Activated CD8-positive, alpha-beta memory T cell treated with anti-CD3 and anti-CD28 coated beads, Interleukin-2, amount 50 U/mL, for 1 hour (primary cell): Measurements from ENCODE around the gene RC3H2.
"Not testable (repeated sequence)": the region's sequence is repeated elsewhere in the genome, so short reads cannot be mapped to it uniquely, and the experiment has no call there.

Experiments
- DNase-seq: peaks from one replicate; pipeline ENCODE4 v3.0.0-alpha.2; 2020; ENCODE audit errors: extremely low read depth

Gene RC3H2

DNA sequence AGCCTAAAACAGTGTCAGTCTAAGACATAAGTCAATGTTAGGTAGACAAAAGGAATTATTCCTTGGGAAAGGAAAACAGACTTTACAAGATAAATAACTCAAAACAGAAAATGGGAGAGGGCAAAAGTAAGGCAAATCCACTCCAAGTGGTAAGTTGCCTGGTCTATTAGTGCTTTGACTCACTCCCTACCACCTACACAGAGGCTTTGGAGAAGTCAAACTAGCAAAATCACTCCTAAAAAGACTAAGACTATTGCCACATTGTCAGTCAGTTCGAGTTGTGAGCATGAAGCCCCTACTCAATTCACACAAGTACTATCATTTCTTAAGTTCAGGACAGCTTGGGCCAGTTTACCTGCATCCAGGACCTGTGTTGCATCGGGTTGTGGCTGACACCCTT lies 13.2 kb upstream of the RC3H2 start:
- no peak for DNase-seq

DNA sequence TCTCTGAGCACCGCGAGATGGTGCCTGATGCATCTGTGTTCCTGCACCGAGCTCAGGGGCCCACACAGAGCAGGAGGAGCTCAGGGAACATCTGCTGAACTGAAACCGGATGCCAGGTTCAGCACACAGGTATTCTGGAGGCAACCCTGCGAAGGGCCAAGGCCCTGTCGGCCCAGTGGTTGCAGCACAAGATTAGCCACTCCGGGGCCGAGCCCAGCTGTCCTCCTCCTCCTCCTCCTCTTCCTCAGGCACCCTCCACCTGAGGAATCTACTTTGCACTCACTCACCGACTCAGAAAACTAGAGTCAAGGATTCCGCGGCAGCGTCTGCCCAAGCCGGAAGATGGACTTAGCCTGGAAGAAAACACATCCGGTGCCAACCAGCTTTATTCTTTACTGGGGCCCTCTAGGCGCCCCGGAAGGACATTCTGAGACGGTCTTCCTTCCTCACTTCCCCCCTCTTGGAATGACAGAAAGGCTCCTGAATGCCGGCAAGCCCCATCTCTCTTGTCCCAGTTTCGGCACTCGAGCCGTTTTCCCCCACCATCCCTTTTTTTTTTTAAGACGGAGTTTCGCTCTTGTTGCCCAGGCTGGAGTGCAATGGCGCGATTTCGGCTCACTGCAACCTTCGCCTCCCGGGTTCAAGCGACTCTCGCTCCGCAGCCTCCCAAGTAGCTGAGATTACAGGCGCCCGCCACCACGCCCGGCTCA lies 8.0 kb upstream of the RC3H2 start, which contains the start of gene ZBTB6:
TSS of gene ZBTB6 (minus strand) at position 360 of the 710 bp plus-strand sequence. CDS start 1,251 bp downstream, outside the sequence.
- DNase-seq: no peak

DNA sequence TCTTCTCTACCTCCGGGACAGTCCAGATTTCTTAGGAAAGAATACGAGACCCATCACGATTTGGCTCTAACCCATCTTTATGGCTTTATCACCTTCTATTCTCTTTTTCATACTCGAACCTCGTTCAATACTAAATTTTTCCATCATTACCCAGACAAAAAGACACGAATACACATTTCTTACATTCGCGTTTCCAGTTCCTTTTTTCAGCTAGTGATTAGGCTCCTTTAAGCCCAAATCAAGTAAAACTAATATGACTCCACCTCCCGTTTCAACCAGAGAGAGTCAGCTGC lies 7.5 kb upstream of the RC3H2 start:
- DNase-seq: no peak

DNA sequence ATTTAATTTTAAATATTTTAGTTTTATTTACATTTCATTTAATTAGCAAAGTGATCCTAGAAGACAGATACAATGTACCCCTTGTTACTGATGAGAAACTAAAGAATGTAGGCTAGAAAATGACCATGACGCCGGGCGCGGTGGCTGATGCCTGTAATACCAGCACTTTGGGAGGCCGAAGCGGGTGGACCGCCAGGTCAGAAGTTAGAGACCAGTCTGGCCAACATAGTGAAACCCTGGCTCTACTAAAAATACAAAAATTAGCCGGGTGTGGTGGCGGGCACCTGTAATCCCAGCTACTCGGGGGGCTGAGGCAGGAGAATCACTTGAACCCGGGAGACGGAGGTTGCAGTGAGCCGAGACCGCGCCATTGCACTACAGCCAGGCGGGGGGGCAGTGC lies 963 bp upstream of the RC3H2 start:
- not testable (repeated sequence) for DNase-seq

DNA sequence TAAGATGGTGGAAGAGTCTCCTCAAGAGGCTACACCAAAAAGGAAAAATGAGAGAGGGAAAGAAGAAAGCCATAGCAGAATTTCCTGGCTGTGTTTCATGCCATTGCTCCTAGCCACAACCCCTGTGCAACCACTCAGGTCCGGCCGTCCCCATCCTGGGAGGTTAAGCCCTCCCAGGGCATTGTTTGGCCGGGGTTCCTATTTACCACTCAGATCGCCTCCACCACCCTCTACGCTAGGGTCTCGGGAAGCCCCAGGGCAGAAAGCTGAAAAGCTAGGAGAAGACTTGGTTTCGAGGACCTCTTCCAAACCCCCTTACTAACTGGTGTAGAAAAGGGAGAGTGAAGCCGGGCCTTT lies 715 bp downstream of the RC3H2 start:
- no peak for DNase-seq

DNA sequence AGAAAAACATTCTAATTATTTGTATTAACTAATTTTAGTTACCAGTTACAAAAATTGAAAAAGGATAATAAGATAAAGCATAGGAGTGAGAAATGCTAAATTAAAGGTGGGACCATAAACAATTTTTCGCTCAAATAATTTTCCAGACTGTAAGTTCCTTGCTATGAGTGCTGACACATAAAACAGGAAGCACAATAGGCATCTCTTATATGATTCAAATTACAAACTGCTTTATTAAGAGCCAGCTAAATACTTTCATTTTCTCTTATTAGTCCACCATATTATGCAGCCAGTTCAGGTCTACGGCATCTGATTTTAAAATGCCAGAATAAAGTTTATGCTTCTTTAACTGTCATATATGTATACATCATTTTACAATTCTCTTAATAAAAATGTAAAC lies 4.4 kb downstream of the RC3H2 start:
- DNase-seq: no peak

DNA sequence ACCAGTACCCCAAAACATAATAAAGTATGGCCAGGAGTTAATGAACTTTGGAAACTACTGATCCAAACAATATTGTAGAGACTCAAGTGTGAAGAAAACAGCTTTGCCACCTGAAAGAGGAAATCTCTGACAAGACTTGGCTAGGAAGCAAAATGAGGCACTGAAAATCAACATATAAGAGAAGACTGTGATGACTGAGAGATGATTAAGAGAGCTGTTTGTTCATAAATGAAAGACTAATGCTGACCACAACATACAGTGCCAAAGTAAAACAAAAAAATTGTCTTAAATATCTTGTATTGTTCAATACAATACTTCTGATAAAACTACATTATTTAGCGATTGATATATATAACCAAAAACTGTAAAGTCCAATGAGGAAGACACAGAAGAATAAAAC lies 7.2 kb downstream of the RC3H2 start:
- no peak for DNase-seq

DNA sequence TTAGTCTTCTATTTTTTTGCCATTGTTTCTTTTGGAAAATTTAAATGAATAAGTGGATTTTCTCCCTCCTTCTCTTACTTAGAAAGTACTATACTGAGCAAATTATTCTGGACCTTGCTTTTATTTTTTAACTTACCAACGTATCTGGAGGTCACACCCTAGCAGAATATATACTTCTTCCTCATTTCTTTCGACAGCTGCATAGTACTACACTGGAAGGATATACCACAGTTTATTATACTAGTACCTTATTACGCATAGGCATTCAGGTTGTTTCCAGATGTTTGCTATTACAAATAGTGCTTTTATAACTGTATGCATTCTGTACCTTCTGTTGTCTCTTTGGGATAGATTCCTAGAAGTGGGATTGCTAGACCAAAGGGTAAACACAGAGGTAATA lies 16.7 kb downstream of the RC3H2 start:
- DNase-seq: no peak

DNA sequence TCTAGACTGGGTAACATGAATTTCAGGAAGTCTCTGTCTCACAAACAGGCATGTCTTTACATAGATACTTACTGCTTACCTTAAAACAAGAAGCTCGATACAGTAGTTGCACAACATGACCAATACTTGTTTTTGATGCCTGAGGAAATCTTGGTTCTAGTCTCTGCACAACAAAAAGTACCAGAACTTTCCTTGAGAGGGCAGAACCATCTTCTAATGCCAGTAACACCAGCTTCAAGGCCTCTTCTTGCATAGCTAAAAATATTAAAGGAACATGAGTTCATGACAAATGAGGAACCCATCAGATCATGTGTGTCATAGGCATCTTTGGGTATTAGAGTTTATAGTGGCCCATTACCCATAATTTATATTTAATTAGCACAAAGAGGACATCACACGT lies 22.0 kb downstream of the RC3H2 start:
- no peak for DNase-seq

DNA sequence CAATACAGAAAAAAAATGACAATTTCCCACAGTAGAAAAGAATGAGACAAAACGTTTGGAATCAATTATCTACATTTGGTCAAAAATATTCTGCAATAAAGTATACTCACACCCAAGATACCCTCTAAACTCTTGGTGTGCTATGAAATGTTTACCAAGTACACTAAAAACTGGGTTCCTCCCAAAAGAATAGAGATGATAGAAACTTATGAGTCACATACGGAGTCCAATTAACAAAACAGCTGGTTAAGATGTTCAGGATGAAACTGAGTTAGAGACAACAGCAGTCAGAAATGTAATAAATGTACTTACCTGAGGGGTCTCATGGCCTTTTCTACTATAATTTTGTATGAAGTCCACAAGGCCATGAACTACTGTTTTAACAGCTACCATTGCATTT lies 25.7 kb downstream of the RC3H2 start:
- no peak for DNase-seq

DNA sequence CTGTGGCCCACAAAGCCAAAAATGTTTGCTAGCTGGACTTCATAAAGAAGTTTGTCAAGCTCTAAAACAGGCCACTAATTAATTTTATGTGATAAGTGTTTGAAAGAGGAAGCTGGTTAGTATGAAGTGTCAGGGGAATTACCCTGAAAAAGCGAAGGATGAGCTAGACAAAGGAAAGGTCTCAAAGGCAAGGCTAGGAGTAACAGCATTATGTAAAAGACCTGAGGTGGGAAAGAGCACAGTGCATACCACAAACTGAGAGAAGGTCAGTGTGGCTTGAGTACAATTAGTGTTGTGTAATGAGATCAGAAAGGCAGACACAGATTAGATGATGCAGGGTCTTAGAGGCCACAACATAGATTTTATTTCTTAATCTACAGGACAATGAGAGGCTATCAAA lies 29.6 kb downstream of the RC3H2 start:
- no peak for DNase-seq

DNA sequence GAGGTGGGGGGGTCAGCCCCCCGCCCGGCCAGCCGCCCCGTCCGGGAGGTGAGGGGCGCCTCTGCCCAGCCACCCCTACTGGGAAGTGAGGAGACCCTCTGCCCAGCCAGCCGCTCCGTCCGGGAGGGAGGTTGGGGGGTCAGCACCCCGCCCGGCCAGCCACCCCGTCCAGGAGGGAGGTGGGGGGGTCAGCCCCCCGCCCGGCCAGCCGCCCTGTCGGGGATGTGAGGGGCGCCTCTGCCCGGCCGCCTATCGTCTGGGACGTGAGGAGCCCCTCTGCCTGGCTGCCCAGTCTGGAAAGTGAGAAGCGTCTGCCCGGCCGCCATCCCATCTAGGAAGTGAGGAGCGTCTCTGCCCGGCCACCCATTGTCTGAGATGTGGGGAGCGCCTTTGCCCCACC lies 37.9 kb downstream of the RC3H2 start:
- not testable (repeated sequence) for DNase-seq

DNA sequence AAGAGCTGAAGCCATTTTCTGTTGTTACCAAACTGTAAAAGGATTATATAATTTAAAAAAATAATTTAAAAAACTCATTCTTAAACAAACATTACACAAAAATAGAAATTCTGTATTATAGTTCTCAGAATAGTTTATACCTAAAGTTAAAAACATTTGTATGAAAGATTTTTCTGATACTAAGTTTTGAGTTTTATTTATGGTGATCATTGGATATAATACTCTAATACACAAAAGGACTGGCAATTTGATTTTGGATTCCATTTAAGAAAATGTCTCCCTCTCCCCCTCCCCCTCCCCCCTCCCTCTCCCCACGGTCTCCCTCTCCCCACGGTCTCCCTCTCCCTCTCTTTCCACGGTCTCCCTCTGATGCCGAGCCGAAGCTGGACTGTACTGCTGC lies 39.1 kb downstream of the RC3H2 start:
- no peak for DNase-seq

DNA sequence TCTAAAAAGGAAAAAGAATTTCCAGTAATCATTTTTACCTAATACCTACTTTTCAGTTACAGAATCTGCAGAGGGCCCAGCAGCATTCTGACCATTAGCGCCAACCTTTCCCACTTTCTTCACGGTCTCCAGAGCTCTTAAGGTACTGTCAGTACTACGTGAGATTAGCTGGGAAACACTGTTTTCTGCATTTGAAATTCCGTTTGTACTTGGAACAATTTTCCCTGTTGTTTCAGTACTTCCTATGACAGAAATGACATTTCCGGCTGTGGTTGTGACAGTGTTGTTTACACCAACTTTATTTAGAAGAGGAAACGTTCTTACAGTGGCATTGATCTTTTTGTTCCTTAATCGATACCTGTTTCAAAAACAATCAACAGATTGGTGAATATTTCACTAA lies 39.9 kb downstream of the RC3H2 start:
- DNase-seq: no peak

DNA sequence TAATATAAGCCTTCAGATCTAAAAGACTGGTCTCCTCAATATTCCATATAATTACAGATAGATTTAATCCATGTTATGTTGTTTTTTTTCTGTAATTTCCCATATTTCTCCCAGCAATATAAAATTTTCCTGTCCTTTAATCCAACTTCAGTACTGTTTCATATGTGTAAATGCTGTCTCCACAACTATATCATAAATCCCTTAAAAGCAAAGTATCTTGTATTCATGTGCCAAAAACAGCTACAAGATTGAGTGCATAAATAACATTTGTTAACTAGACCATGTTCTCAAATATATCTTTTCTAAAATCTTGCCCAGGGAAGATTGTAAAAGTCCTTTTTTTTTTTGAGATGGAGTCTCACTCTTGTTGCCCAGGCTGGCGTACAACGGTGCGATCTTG lies 41.8 kb downstream of the RC3H2 start:
- no peak for DNase-seq

DNA sequence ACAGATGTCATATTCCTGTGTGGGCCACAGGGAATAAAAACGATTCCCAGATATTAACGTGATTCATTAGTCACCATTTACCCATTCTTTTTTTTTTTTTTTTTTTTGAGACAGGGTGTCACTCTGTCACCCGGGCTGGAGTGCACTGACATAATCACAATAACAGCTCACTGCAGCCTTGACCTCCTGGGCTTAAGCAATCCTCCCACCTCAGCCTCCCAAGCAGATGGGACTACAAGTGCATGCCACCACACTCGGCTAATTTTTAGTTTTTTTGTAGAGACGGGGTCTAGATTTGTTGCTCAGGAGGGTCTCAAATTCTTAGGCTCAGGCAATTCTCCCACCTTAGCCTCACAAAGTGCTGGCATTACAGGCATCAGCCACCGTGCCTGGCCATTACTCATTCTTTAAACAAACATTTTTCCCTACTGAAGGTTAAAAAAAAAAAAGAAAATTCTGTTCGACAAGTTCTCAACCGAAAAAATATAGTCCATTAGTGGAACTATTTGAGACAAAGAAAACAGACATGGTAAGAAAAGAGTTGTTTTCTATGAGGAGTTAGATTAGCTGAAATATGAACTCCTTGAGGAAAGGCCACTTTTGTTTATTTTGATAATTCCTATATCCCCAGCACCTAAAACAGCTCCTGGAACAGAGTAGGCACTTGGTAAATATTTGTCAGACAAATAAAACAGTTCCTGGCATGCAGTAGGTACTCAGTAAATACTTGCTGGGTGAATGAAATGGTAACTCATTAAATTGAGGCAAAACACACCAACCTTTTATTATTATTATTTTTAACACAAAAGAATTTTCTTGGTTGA lies 44.6 kb downstream of the RC3H2 start:
- DNase-seq: no peak

DNA sequence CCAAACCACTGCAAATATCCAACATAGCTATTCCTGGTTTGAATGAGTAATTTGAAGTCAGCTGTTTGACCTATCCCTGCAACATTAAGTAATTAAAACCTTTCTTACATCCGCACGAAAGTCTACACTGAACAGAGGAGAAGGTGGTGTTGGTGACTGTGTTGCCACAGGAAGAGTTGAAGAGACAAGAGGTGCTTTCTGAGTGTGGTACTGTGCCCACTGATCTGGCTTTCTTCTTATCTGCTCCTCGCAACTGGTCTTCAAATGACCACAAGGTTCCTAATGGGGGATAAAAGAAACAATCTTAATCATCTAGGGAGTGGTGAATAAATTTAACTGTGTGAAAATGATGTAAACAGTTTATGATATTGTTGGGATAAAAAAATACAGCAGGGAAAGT lies 47.3 kb downstream of the RC3H2 start:
- no peak for DNase-seq

DNA sequence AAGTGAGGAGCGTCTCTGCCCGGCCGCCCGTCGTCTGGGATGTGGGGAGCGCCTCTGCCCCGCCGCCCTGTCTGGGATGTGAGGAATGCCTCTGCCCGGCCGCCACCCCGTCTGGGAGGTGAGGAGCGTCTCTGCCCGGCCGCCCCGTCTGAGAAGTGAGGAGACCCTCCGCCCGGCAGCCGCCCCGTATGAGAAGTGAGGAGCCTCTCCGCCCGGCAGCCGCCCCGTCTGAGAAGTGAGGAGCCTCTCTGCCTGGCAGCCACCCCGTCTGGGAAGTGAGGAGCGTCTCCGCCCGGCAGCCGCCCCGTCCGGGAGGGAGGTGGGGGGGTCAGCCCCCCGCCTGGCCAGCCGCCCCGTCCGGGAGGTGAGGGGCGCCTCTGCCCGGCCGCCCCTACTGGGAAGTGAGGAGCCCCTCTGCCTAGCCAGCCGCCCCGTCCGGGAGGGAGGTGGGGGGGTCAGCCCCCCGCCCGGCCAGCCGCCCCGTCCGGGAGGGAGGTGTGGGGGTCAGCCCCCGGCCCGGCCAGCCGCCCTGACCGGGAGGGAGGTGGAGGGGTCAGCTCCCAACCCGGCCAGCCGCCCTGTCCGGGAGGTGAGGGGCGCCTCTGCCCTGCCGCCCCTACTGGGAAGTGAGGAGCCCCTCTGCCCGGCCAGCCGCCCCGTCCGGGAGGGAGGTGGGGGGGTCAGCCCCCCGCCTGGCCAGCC lies 52.9 kb downstream of the RC3H2 start:
- not testable (repeated sequence) for DNase-seq

DNA sequence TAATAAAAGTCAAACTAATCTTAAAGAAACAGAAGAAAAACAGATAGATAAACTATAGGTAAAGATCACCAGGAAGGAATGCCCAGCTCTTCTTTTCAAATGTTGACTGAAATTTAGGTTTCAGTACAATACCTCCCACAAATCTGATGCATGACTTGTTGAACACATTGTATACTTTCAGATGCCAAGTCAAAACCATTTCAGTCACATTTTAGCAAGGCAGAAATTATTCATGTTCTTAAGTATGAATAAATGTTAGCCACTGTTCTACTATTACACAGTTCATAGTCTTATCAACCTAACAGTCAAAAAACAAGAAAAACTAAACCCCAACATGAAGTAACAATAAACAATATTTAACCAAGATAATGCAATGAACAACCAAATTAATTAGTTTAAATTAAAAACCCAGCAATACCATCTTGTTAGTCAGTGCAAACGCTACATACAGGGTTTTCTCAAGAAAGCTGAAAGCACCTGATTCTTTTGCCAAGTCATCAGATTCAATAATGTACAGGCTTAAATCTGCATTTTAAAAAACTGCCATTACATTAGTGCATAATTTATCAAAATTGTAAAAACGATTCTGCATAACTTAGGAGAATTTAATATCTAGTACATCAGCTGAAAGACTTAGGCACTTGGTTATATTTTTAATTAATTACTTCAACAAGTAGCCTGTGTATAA lies 56.8 kb downstream of the RC3H2 start:
- DNase-seq: no peak

DNA sequence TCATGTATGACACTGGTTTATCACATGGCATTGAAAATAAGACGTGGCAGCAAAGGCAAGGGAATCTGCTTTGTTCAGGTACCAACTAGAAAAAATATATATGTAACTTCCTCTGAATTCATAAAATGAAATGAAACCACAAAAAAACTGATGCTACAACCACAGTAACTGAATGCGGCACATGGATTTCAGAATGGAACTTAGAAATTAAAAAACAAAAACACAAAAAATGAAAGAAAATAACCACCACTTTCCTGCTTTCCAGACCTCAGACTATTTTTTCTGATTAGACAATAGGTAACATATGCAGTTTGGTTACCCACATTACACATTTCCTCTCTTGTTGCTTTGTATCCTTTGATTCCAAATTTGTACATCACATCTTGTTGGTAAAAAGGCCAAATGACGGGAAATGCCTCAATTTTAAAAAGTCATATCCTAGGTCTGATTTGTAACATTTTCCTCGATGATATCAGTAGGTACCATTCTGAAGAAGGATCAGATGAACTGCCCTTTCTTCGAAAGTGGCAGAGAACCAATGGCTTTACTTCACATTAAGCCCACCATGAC lies 58.7 kb downstream of the RC3H2 start:
- DNase-seq: no peak

DNA sequence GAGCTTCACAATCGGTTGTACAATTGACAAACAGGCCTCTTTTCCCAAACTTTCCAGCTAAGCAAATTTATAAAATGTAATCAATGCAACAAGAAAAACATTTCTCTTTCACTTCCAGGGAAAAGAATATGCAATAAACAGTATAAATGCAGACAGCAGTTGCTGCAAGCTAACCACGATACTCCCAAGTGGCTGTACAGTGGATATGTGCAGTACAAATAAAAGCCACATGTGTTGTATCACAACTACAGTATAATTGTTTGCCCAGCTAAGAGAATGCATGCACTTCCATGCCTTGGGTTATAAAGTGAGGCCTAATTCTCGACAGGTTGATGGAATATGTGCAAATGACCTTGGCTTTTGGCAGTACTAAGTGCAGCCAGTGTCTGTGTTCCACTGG lies 60.0 kb downstream of the RC3H2 start:
- DNase-seq: no peak

DNA sequence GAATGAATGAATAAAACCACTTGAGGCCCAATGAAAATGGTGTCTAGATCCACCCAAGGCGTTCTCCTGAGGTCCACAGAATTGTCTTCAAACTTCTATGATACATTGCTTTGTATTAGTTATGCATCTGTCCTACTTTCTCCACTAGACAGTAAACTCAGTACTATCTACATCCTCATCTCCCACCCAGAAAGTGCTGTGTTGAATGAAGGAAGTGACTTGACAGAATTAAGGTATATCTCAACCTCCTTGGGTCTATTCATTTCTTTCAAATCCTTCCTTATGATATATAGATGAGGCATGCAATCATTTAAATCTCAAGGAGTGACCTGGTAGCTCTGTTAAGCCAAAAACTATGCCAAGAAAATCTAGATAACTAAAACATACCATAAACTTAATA lies 61.0 kb downstream of the RC3H2 start:
- DNase-seq: no peak
